GM23338 (cell line): Measurements from ENCODE around the gene FANCG. TPM values are rescaled to one million over a fixed set of nuclear protein-coding genes. Genes with fewer than 3 reads are reported as not detected.
A peak's percentile ranks its signal among the peaks of the same experiment; 100 is the strongest.

Source experiments
- ATAC-seq: fragments of 200-7000 bp; cut with Tn5 transposase; 3 replicates; pipeline ENCODE4 v1.9.1; 2020
- DNase-seq: peaks from one replicate; pipeline ENCODE4 v3.0.0-alpha.2; 2015; ENCODE audit warnings: low spot score
- H2AFZ ChIP-seq: fragments of 200-600 bp; sonication (generic); 2 replicates; pipeline ENCODE4 v1.8.0; 2016; ENCODE audit warnings: antibody characterized with exemption, mild to moderate bottlenecking, moderate library complexity
- H3F3A ChIP-seq: fragments of 200-600 bp; sonication (generic); replicated peaks from 2 replicates; pipeline ENCODE4 v1.8.0; 2017; ENCODE audit warnings: antibody characterized with exemption, mixed run types, low read depth
- H3K27ac ChIP-seq: fragments of 200-600 bp; sonication (generic); 2 replicates; pipeline ENCODE4 v1.6.1; 2016; ENCODE audit warnings: low read depth
- H3K27me3 ChIP-seq: fragments of 200-600 bp; sonication (generic); 2 replicates; pipeline ENCODE4 v1.8.0; 2016; ENCODE audit warnings: mild to moderate bottlenecking, mixed run types, moderate library complexity; ENCODE audit not compliant: insufficient read depth
- H3K36me3 ChIP-seq: fragments of 200-600 bp; sonication (generic); 2 replicates; pipeline ENCODE4 v1.8.0; 2016; ENCODE audit warnings: mild to moderate bottlenecking; ENCODE audit not compliant: insufficient read depth
- H3K4me1 ChIP-seq: fragments of 200-600 bp; sonication (generic); 2 replicates; pipeline ENCODE4 v1.8.0; 2016; ENCODE audit warnings: mild to moderate bottlenecking, moderate library complexity; ENCODE audit not compliant: insufficient read depth
- H3K4me2 ChIP-seq: fragments of 200-600 bp; sonication (generic); 2 replicates; pipeline ENCODE4 v1.7.1; 2017; ENCODE audit warnings: mixed run types
- H3K4me3 ChIP-seq: fragments of 200-600 bp; sonication (generic); 2 replicates; pipeline ENCODE4 v1.6.1; 2016; ENCODE audit warnings: mixed run types
- H3K79me2 ChIP-seq: fragments of 200-600 bp; sonication (generic); replicated peaks from 2 replicates; pipeline ENCODE4 v1.8.0; 2017; ENCODE audit warnings: mild to moderate bottlenecking; ENCODE audit not compliant: insufficient read depth
- H3K9me2 ChIP-seq: fragments of 200-600 bp; sonication (generic); 2 replicates; pipeline ENCODE4 v1.8.0; 2017; ENCODE audit not compliant: insufficient read depth
- H4K20me1 ChIP-seq: fragments of 200-600 bp; sonication (generic); replicated peaks from 2 replicates; pipeline ENCODE4 v1.8.0; 2017; ENCODE audit warnings: mild to moderate bottlenecking; ENCODE audit not compliant: insufficient read depth
- H3K27ac Mint-ChIP-seq: 2 replicates; pipeline ENCODE4 v1.8.0; 2020; ENCODE audit warnings: inconsistent platforms, mild to moderate bottlenecking, moderate library complexity, mixed read lengths
- H3K27me3 Mint-ChIP-seq: 3 replicates; pipeline ENCODE4 v1.8.0; 2022; ENCODE audit warnings: low read depth, mild to moderate bottlenecking, moderate library complexity, mixed read lengths, inconsistent platforms; ENCODE audit not compliant: insufficient read depth, poor library complexity
- H3K36me3 Mint-ChIP-seq: 3 replicates; pipeline ENCODE4 v1.8.0; 2021; ENCODE audit warnings: low read depth, mild to moderate bottlenecking, inconsistent platforms, moderate library complexity, mixed read lengths
- H3K4me1 Mint-ChIP-seq: 3 replicates; pipeline ENCODE4 v1.8.0; 2020; ENCODE audit warnings: mild to moderate bottlenecking, inconsistent platforms, mixed read lengths
- H3K4me3 Mint-ChIP-seq: 3 replicates; pipeline ENCODE4 v1.8.0; 2021; ENCODE audit warnings: moderate library complexity, mild to moderate bottlenecking, inconsistent platforms, mixed read lengths
- H3K9me3 Mint-ChIP-seq: 3 replicates; pipeline ENCODE4 v1.8.0; 2020; ENCODE audit warnings: moderate library complexity, mild to moderate bottlenecking, inconsistent platforms, mixed read lengths
- CREB1 ChIP-seq: fragments of 250-450 bp; sonication (Bioruptor Pico); IDR thresholded peaks from 2 replicates; pipeline ENCODE4 v1.5.0; 2020; ENCODE audit warnings: low read depth, mild to moderate bottlenecking, moderate library complexity
- CTCF ChIP-seq, 2 experiments: fragments of 200-600 bp in 1 of 2; sonication (generic) in 1 of 2; conservative IDR thresholded peaks; 2 replicates each; pipeline versions ENCODE4 v1.5.1 to v1.6.1; 2016 to 2017; ENCODE audit warnings: antibody characterized with exemption in 2 of 2, low read depth in 2 of 2, mild to moderate bottlenecking in 2 of 2, moderate library complexity in 1 of 2
- ETS1 ChIP-seq: IDR thresholded peaks from 2 replicates; pipeline ENCODE4 v1.6.1; 2016; ENCODE audit warnings: antibody characterized with exemption
- NANOG ChIP-seq: IDR thresholded peaks from 2 replicates; pipeline ENCODE4 v1.6.1; 2016; ENCODE audit warnings: antibody characterized with exemption, borderline replicate concordance
- POLR2AphosphoS5 ChIP-seq: IDR thresholded peaks from 2 replicates; pipeline ENCODE4 v1.6.1; 2016; ENCODE audit warnings: antibody characterized with exemption, low read depth
- STAT1 ChIP-seq: IDR thresholded peaks from one replicate; pipeline ENCODE4 v1.6.1; 2016; ENCODE audit warnings: antibody characterized with exemption; ENCODE audit not compliant: unreplicated experiment
- ZNF114 ChIP-seq: fragments of 250-450 bp; sonication (Bioruptor Pico); IDR thresholded peaks from 2 replicates; pipeline ENCODE4 v1.5.0; 2020; ENCODE audit warnings: mild to moderate bottlenecking, moderate library complexity
- ZNF462 ChIP-seq: fragments of 250-450 bp; sonication (Bioruptor Pico); IDR thresholded peaks from 2 replicates; pipeline ENCODE4 v1.5.0; 2020; ENCODE audit warnings: mild to moderate bottlenecking, moderate library complexity
- polyA plus RNA-seq: library from polyadenylated mRNA; unstranded; fragments of >200 nt; fragmentation: Nextera tagmentation; extraction: Ambion mirVana; gene quantifications from 2 replicates; pipeline ENCODE4 v1.2.1, GENCODE V29; 2016
- total RNA-seq: library from RNA; depleted of rRNA; stranded (reverse); fragments of >200 nt; shearing (Covaris generic); gene quantifications from 2 replicates; pipeline ENCODE4 v1.2.3, GENCODE V29; 2014

The FANCG gene
- total and polyA plus RNA-seq, 2 experiments from 2014 or later = 53.8 to 56.2 TPM

GRCh38 chr9:35096035-35096849 lies 16.5 kb upstream of the FANCG start, which contains the start of gene PIGO:
TSS of gene PIGO (minus strand) at chr9:35096591. CDS start at chr9:35095565, 1,026 bp downstream.
- H3K27me3 Mint-ChIP-seq = peaks cover 16% of the 10 kb centered on the region
- 0 out of 2 replicates have a peak, but pooled peaks cover 5% of the 10 kb centered on the region for H3F3A ChIP-seq
- peaks cover 32% of the 10 kb centered on the region for H3K36me3 Mint-ChIP-seq
- no peaks in the 10 kb centered on the region for H3K9me2 ChIP-seq
- no peaks in the 10 kb centered on the region for H4K20me1 ChIP-seq
- TF ChIP-seq STAT1 (no peak), ETS1 (peak; percentile 47), ZNF462 (CRISPR knock-in tag) (no peak), NANOG (no peak), CREB1 (CRISPR knock-in tag) (peak; percentile 69), POLR2AphosphoS5 (peak; percentile 82; the same call in 1 of the 2 replicates), CTCF (conservative IDR thresholded peaks at IDR 0.05; ENCODE audit: low read depth in 2 of 2) (peak; percentile 57 to 88), ZNF114 (CRISPR knock-in tag) (no peak)
- H3K4me3 Mint-ChIP-seq = peak within 1 kb of the TSS; percentile 86
- H3K36me3 ChIP-seq = peaks cover 3% of the 10 kb centered on the region; the same call in 1 of the 2 replicates
- H3K9me3 Mint-ChIP-seq = no peaks in the 10 kb centered on the region; the same call in 2 of the 3 replicates
- no peaks in the 10 kb centered on the region for H3K4me1 ChIP-seq
- peak within 1 kb of the TSS; percentile 81 for H3K4me2 ChIP-seq
- peak within 1 kb of the TSS; percentile 79 for H3K4me3 ChIP-seq
- H3K27ac Mint-ChIP-seq = peak within 1 kb of the TSS; percentile 96
- H3K27me3 ChIP-seq = no peaks in the 10 kb centered on the region
- H3K79me2 ChIP-seq = peaks cover 2% of the 10 kb centered on the region
- peaks cover 6% of the 10 kb centered on the region; the same call in 2 of the 3 replicates for H3K4me1 Mint-ChIP-seq
- DNase-seq (peak; percentile 94), ATAC-seq (peak; percentile 94)
- peak within 1 kb of the TSS; percentile 98 for H3K27ac ChIP-seq
- H2AFZ ChIP-seq = peak within 1 kb of the TSS; percentile 86; the same call in 1 of the 2 replicates
